Esophagus (tissue), 2 donors: Measurements from ENCODE around the gene PDE1C. TPM values are rescaled to one million over a fixed set of nuclear protein-coding genes. Genes with fewer than 3 reads are reported as not detected.

Experiments
- H3K27ac ChIP-seq, 2 donors: one replicate each; pipeline ENCODE4 v1.5.1; 2013; ENCODE audit warnings: low read depth in 2 of 2, mild to moderate bottlenecking in 2 of 2, inconsistent platforms in 1 of 2, low read length in 1 of 2, moderate library complexity in 1 of 2
- H3K27me3 ChIP-seq, 2 donors: one replicate each; pipeline ENCODE4 v1.6.1; 2013; ENCODE audit warnings: low read length in 2 of 2, control low read depth in 1 of 2, mild to moderate bottlenecking in 1 of 2; ENCODE audit not compliant: insufficient read depth in 2 of 2, control insufficient read depth in 1 of 2
- H3K36me3 ChIP-seq, 2 donors: one replicate each; pipeline ENCODE4 v1.6.1; 2013; ENCODE audit warnings: low read length in 1 of 2; ENCODE audit not compliant: control insufficient read depth in 2 of 2, insufficient read depth in 2 of 2
- H3K4me1 ChIP-seq, 2 donors: one replicate each; pipeline ENCODE4 v1.6.1; 2013; ENCODE audit warnings: low read length in 1 of 2; ENCODE audit not compliant: control insufficient read depth in 2 of 2, insufficient read depth in 2 of 2
- H3K4me3 ChIP-seq, 2 donors: one replicate each; pipeline ENCODE4 v1.5.1; 2013; ENCODE audit warnings: low read length in 2 of 2, mild to moderate bottlenecking in 2 of 2, low read depth in 1 of 2, moderate library complexity in 1 of 2
- H3K9me3 ChIP-seq, 2 donors: one replicate each; pipeline ENCODE4 v1.6.1; 2013; ENCODE audit warnings: mild to moderate bottlenecking in 2 of 2, low read depth in 1 of 2, low read length in 1 of 2, moderate library complexity in 1 of 2; ENCODE audit not compliant: control insufficient read depth in 2 of 2, insufficient read depth in 1 of 2
- WGBS, 2 donors: extraction: QIAGEN DNeasy Blood & Tissue Kit; methylation state at CpG; one replicate each; pipeline ENCODE4 v1.1.7; 2013; 5-methylcytosine and 5-hydroxymethylcytosine counted together
- polyA plus RNA-seq, 2 donors: library from polyadenylated mRNA; stranded (reverse); fragments of 200-250 nt; gene quantifications; one replicate each; pipeline ENCODE4 v1.2.3, GENCODE V29; 2013
- donor health status: healthy with polysubstance abuse.
- donor health status: Bipolar disorder and iron deficiency.

Gene PDE1C
- polyA plus RNA-seq, 2 donors: 1.9 to 2.2 TPM

DNA sequence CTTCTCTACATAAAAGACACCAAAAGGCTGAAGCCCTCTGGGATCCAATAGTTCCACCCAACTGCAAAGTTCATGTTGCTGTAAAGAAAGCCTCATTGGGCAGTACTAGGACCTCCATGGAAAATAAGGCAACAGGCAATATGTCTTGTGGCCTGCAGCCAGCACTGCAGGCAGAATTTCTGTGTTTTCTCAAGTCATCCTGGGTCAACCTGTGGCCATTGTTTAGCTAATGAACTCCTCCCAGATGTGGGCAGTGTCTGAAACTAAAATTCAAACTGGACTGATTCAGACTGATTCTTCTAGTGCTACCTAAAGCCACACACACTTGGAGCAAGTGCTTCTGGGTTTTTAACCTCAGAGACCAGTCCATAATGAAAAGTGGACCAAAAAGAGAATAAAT lies 241.7 kb downstream of the PDE1C start:
- Histone ChIP-seq H3K4me1 (no peaks in the 10 kb centered on the region), H3K27me3 (no peaks in the 10 kb centered on the region), H3K36me3 (no peaks in the 10 kb centered on the region), H3K4me3 (no peak overlapping the region), H3K27ac (no peak overlapping the region), H3K9me3 (no peaks in the 10 kb centered on the region)

- no peaks in the 10 kb centered on the region for H3K36me3 ChIP-seq
- H3K9me3 ChIP-seq: no peaks in the 10 kb centered on the region
- no peak overlapping the region for H3K4me3 ChIP-seq
- no peaks in the 10 kb centered on the region for H3K4me1 ChIP-seq
- H3K27me3 ChIP-seq: no peaks in the 10 kb centered on the region
- no peak overlapping the region for H3K27ac ChIP-seq
Observed at GRCh38 chr7:31825576-31825975, 244.6 kb downstream of the PDE1C start.

DNA sequence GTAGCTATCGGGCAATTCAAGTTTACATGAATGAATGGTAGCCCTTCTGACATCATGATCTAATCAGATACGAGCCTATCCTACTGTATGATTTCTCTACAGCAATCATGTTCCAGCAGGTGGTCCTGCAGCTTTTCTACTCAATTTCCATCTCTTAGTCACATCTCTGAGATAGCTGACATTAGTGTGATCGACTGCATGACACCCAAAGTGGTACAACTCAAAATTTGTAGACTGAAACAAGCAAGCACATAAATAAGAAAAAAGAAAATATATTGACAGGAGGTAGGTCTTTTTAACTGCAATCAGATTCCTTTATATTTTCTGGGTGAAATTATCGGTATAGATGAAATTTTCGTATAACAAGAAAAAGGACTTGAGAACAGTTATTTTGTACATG lies 251.2 kb downstream of the PDE1C start:
- Histone ChIP-seq H3K4me1 (no peaks in the 10 kb centered on the region), H3K36me3 (no peaks in the 10 kb centered on the region), H3K27me3 (no peaks in the 10 kb centered on the region), H3K4me3 (no peak overlapping the region), H3K27ac (no peak overlapping the region), H3K9me3 (no peaks in the 10 kb centered on the region)
- WGBS, 2 donors: 92 to 93% methylated on average over 5 of the region's 5 CpGs

- H3K4me3 ChIP-seq: no peak overlapping the region
- no peaks in the 10 kb centered on the region for H3K4me1 ChIP-seq
- no peaks in the 10 kb centered on the region for H3K27me3 ChIP-seq
- 63 to 70% methylated on average over 5 of the region's 5 CpGs for WGBS, 2 donors
- H3K36me3 ChIP-seq: no peaks in the 10 kb centered on the region
- H3K27ac ChIP-seq: no peak overlapping the region
- no peaks in the 10 kb centered on the region for H3K9me3 ChIP-seq
Observed at GRCh38 chr7:31816810-31817209, 253.4 kb downstream of the PDE1C start.

GRCh38 chr7:31815796-31816195 lies 254.4 kb downstream of the PDE1C start:
- Histone ChIP-seq H3K36me3 (no peaks in the 10 kb centered on the region), H3K4me1 (no peaks in the 10 kb centered on the region), H3K9me3 (no peaks in the 10 kb centered on the region), H3K27ac (no peak overlapping the region), H3K4me3 (no peak overlapping the region), H3K27me3 (no peaks in the 10 kb centered on the region)
- 77 to 87% methylated on average over 9 of the region's 9 CpGs for WGBS, 2 donors

- no peak overlapping the region for H3K4me3 ChIP-seq
- H3K9me3 ChIP-seq: no peaks in the 10 kb centered on the region
- H3K36me3 ChIP-seq: no peaks in the 10 kb centered on the region
- no peak overlapping the region for H3K27ac ChIP-seq
- H3K4me1 ChIP-seq: no peaks in the 10 kb centered on the region
- H3K27me3 ChIP-seq: no peaks in the 10 kb centered on the region
- WGBS, 2 donors: 80 to 85% methylated on average over 3 of the region's 3 CpGs
Observed at GRCh38 chr7:31814187-31814586, 256.0 kb downstream of the PDE1C start.

DNA sequence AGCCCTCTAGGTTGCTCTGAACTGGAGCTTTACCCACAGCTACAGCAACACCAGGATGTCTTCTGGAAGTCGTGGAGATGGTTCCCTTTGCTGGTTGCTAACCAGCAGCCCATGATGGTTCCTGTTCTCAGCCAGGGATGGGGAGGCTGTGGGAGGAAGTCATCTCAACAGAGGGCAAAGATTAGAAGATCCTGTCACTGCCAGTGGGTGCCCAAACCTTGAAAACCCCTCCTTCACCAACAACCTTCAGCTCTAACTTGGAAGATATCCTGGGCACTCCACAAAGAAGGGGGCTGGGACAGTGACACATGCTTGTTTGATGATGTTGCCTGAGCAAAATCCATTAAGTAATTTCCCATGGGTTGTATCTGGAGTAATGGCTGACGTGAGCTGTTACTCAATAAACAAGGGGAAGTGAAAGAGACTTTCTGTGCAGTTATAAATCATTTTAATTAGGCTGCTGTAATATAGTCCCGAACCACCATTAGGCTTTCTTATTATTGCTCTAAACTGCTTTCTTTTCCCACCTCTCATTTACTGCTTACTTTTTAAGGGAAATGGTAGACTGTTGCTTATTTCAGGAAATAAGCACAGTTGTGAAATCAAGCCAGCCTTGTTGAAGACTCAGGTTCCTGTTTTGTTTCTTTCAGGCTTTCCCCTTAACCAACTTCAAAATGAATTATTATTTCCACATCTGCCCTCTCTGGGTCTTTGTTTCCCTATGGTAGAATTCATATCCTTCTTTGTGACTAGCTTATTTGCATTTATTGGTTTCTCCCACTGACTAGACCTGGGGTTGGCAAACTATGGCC lies 258.4 kb downstream of the PDE1C start:
- Histone ChIP-seq H3K4me3 (no peak overlapping the region), H3K27me3 (no peaks in the 10 kb centered on the region), H3K9me3 (no peaks in the 10 kb centered on the region), H3K4me1 (no peaks in the 10 kb centered on the region), H3K36me3 (no peaks in the 10 kb centered on the region), H3K27ac (no peak overlapping the region)
- 41 to 56% methylated on average over 3 of the region's 3 CpGs for WGBS, 2 donors

GRCh38 chr7:31805209-31805818 lies 264.9 kb downstream of the PDE1C start:
- Histone ChIP-seq H3K4me3 (no peak overlapping the region), H3K27ac (no peak overlapping the region)

GRCh38 chr7:31796375-31796774 lies 273.8 kb downstream of the PDE1C start:
- H3K4me3 ChIP-seq: no peak overlapping the region
- no peak overlapping the region for H3K27ac ChIP-seq
- H3K36me3 ChIP-seq: no peaks in the 10 kb centered on the region
- H3K27me3 ChIP-seq: no peaks in the 10 kb centered on the region
- 81 to 83% methylated on average over 5 of the region's 5 CpGs for WGBS, 2 donors
- H3K4me1 ChIP-seq: no peaks in the 10 kb centered on the region
- no peaks in the 10 kb centered on the region for H3K9me3 ChIP-seq

More at GRCh38 chr7:31805209-31805818, 264.9 kb downstream of the PDE1C start:
- H3K27me3 ChIP-seq: no peaks in the 10 kb centered on the region
- no peaks in the 10 kb centered on the region for H3K4me1 ChIP-seq
- WGBS, 2 donors: 84 to 88% methylated on average over 2 of the region's 2 CpGs
- H3K9me3 ChIP-seq: no peaks in the 10 kb centered on the region
- H3K36me3 ChIP-seq: no peaks in the 10 kb centered on the region

DNA sequence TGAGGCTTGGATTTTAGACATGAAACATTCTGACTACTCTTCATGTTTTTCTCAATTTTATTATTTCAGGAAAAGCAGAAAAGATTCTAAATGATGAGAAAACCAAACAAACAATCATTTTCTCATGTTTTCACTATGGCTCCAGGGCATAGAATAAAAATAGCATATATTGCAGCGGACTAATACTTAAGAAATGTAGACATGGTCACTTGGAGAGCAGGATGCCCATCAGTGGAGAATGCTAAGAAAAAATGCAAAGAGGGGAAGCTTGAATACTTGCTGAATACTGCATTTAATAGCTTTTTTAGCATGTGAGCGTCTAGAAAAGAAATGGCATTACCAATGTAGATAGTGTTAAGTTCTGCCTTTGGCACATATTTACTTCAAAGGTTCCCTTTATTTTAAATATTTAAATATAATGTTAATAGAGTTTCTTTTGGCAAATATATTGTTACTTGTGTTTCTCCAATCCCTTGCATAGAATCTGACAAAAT lies 275.3 kb downstream of the PDE1C start:
- no peaks in the 10 kb centered on the region for H3K36me3 ChIP-seq
- WGBS, 2 donors: 81 to 90% methylated on average over 2 of the region's 2 CpGs
- no peaks in the 10 kb centered on the region for H3K9me3 ChIP-seq
- no peak overlapping the region for H3K4me3 ChIP-seq
- no peaks in the 10 kb centered on the region for H3K27me3 ChIP-seq
- H3K27ac ChIP-seq: no peak overlapping the region
- no peaks in the 10 kb centered on the region for H3K4me1 ChIP-seq
